ENCODE measurements around the gene HMGXB3. TPM values are rescaled to one million over a fixed set of nuclear protein-coding genes. Genes with fewer than 3 reads are reported as not detected.

The HMGXB3 gene
- total RNA-seq, 3 donors from 2014 or later (not counting 1 experiment from before 2014, with no cell fraction given) = 39.0 to 46.5 (median 45.8) TPM

DNA sequence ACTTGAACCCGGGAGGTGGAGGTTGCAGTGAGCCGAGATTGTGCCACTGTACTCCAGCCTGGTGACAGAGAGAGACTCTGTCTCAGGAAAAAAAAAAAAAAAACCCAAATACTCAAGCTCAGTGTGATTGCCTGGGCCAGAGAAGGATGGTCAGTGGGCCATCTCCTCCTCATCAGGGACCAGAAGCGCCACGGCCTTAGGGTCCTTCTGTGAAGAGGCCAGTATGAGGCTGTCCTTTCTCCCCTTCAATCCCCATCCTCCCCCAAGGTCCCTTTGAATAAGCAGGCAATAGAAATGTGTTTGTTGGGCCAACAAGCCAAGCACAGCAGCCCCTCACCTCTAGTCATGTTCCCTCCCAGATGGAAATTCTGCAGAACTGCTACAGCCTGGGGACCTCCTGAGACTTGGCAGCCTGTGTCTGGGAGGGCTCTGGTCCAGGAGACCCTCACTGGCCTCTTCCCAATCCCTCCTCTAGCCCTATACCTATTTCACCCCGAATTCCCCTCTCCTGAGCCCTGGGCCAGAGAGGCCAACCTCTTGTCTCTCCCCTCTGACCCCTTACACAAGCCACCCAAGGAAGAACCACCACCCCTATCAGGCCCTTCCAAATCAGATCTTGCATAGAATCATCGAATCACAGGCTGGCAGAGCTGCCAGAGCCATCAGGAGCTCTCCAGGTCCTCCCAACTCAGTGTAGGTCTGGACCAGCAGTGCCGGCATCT lies 84.8 kb downstream of the HMGXB3 start:
- H3K27ac ChIP-seq (ENCODE audit: low read length) = no peak overlapping the region
- Mint-ChIP-seq H3K4me3 (no peak overlapping the region), H3K27me3 (ENCODE audit: low read depth in 2 of 2) (peaks cover 41 to 74% of the 10 kb centered on the region in 2 donors), H3K36me3 (no peaks in the 10 kb centered on the region), H3K27ac (no peak overlapping the region), H3K9me3 (no peaks in the 10 kb centered on the region), H3K4me1 (peaks cover 16 to 19% of the 10 kb centered on the region in 2 donors)
- no peaks in the 10 kb centered on the region for H3K9me3 ChIP-seq (ENCODE audit: control insufficient read depth, insufficient read depth, low read length)
- H3K27me3 ChIP-seq (ENCODE audit: control insufficient read depth, insufficient read depth, low read length) = peaks cover 11% of the 10 kb centered on the region
- no peaks in the 10 kb centered on the region for H3K36me3 ChIP-seq (ENCODE audit: control insufficient read depth, insufficient read depth, low read length)
- WGBS (ENCODE audit: insufficient coverage) = 84% methylated on average over 7 of the region's 7 CpGs
- intact Hi-C loops (cut with micrococcal nuclease) = no loop called here
- H3K4me1 ChIP-seq (ENCODE audit: control insufficient read depth, insufficient read depth, low read length) = peaks cover 13% of the 10 kb centered on the region
- ATAC-seq (no peak), DNase-seq (no peak)
- no peak overlapping the region for H3K4me3 ChIP-seq (ENCODE audit: low read length)
- TF ChIP-seq CTCF (IDR thresholded peaks at IDR 0.05) = no peak

DNA sequence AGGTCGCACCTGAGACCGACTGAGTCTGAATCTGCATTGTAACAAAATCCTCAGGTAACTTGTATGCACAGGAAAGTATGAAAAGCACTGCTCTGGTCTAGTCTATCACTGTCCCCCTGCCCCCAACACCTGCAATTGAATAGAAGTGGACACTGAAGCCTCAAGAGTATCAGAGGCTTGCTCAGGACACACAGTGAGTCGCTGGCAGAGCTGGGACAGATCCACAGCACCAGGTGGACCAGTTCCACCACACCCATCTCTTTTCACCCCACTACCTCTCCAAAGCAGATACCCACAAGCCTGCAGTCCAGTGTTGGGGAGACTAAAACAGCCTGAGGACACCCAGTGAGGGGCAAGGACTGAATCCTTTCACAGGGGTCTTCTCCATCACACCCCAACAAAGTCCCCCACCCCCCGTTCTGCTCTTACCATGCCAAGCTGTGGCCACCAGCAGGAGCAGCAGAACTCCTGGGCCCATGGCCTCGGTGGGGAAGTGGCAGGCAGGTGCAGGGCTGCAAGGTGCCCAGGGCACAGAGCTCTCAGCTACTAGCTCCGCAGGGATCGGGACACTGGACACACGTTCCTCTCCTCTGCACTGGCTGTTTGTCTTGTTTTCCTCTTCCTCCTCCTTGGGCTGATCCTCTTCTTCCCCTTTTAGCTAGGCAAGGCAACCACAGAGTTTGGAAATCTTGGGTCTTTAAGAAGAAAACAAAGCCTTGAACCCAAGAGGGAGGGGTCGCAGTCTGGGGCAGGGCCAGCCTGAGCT lies 85.6 kb downstream of the HMGXB3 start, which contains the start of gene CSF1R:
TSS of gene CSF1R (minus strand) at position 605 of the 766 bp plus-strand sequence. CDS start at position 478, 127 bp downstream.
- no peak within 1 kb of the TSS for H3K4me3 Mint-ChIP-seq
- Histone ChIP-seq H3K4me3 (ENCODE audit: low read length) (no peak within 1 kb of the TSS), H3K4me1 (ENCODE audit: control insufficient read depth, insufficient read depth, low read length) (peaks cover 13% of the 10 kb centered on the region), H3K27me3 (ENCODE audit: control insufficient read depth, insufficient read depth, low read length) (peaks cover 11% of the 10 kb centered on the region), H3K27ac (ENCODE audit: low read length) (no peak within 1 kb of the TSS), H3K9me3 (ENCODE audit: control insufficient read depth, insufficient read depth, low read length) (no peaks in the 10 kb centered on the region), H3K36me3 (ENCODE audit: control insufficient read depth, insufficient read depth, low read length) (no peaks in the 10 kb centered on the region)
- H3K9me3 Mint-ChIP-seq = no peaks in the 10 kb centered on the region
- intact Hi-C loops (cut with micrococcal nuclease) = no loop called here
- no peak for TF ChIP-seq CTCF (IDR thresholded peaks at IDR 0.05)
- peaks cover 16 to 19% of the 10 kb centered on the region in 2 donors for H3K4me1 Mint-ChIP-seq
- H3K27me3 Mint-ChIP-seq (ENCODE audit: low read depth in 2 of 2) = peaks cover 45 to 78% of the 10 kb centered on the region in 2 donors
- ATAC-seq (peak in 1 of 3 donors; percentile 37), DNase-seq (no peak)
- no peaks in the 10 kb centered on the region for H3K36me3 Mint-ChIP-seq
- no peak within 1 kb of the TSS for H3K27ac Mint-ChIP-seq
- WGBS (ENCODE audit: insufficient coverage) = 76% methylated on average over 9 of the region's 9 CpGs

GRCh38 chr5:150092159-150092787 lies 91.7 kb downstream of the HMGXB3 start:
- intact Hi-C loops (cut with micrococcal nuclease) = no loop called here
- Histone ChIP-seq H3K4me3 (ENCODE audit: low read length) (no peak overlapping the region), H3K9me3 (ENCODE audit: control insufficient read depth, insufficient read depth, low read length) (no peaks in the 10 kb centered on the region), H3K27ac (ENCODE audit: low read length) (no peak overlapping the region), H3K27me3 (ENCODE audit: control insufficient read depth, insufficient read depth, low read length) (peaks cover 3% of the 10 kb centered on the region), H3K36me3 (ENCODE audit: control insufficient read depth, insufficient read depth, low read length) (no peaks in the 10 kb centered on the region), H3K4me1 (ENCODE audit: control insufficient read depth, insufficient read depth, low read length) (no peaks in the 10 kb centered on the region)
- H3K27ac Mint-ChIP-seq = no peak overlapping the region
- no peaks in the 10 kb centered on the region for H3K4me1 Mint-ChIP-seq
- H3K4me3 Mint-ChIP-seq = no peak overlapping the region
- H3K9me3 Mint-ChIP-seq = no peaks in the 10 kb centered on the region
- peak in 1 of 3 donors; percentile 32 for ATAC-seq
- 82% methylated on average over 2 of the region's 3 CpGs for WGBS (ENCODE audit: insufficient coverage)
- no peak for DNase-seq
- H3K27me3 Mint-ChIP-seq (ENCODE audit: low read depth in 2 of 2) = peaks cover 37 to 74% of the 10 kb centered on the region in 2 donors
- H3K36me3 Mint-ChIP-seq = no peaks in the 10 kb centered on the region
- TF ChIP-seq CTCF (IDR thresholded peaks at IDR 0.05) = no peak

All from natural killer cell (primary cell).